ENCODE results near the gene CXCL12.

Gene CXCL12

GRCh38 chr10:44385696-44386441 lies 972 bp upstream of the CXCL12 start:
- DNase-seq (ENCODE audit: low read depth in 2 of 2): no peak

GRCh38 chr10:44384601-44385025 lies 284 bp downstream of the CXCL12 start:
- no peak for DNase-seq (ENCODE audit: low read depth in 2 of 2)

GRCh38 chr10:44383749-44384600 lies 922 bp downstream of the CXCL12 start:
- DNase-seq (ENCODE audit: low read depth in 2 of 2): no peak

GRCh38 chr10:44382981-44383748 lies 1.7 kb downstream of the CXCL12 start:
- no peak for DNase-seq (ENCODE audit: low read depth in 2 of 2)

- no peak for DNase-seq (ENCODE audit: low read depth in 2 of 2)
Measured at GRCh38 chr10:44382131-44382858, 2.6 kb downstream of the CXCL12 start.

GRCh38 chr10:44380829-44381600 lies 3.9 kb downstream of the CXCL12 start:
- no peak for DNase-seq (ENCODE audit: low read depth in 2 of 2)

GRCh38 chr10:44379907-44380306 lies 5.0 kb downstream of the CXCL12 start:
- DNase-seq (ENCODE audit: low read depth in 2 of 2): no peak

GRCh38 chr10:44378626-44379025 lies 6.3 kb downstream of the CXCL12 start:
- no peak for DNase-seq (ENCODE audit: low read depth in 2 of 2)

- DNase-seq (ENCODE audit: low read depth in 2 of 2): no peak
Measured at GRCh38 chr10:44377651-44378310, 7.1 kb downstream of the CXCL12 start.

- no peak for DNase-seq (ENCODE audit: low read depth in 2 of 2)
Measured at GRCh38 chr10:44376472-44377099, 8.3 kb downstream of the CXCL12 start.

- DNase-seq (ENCODE audit: low read depth in 2 of 2): no peak
Measured at GRCh38 chr10:44374155-44374554, 10.7 kb downstream of the CXCL12 start.

- DNase-seq (ENCODE audit: low read depth in 2 of 2): no peak
Measured at GRCh38 chr10:44373341-44373995, 11.4 kb downstream of the CXCL12 start.

- no peak for DNase-seq (ENCODE audit: low read depth in 2 of 2)
Measured at GRCh38 chr10:44372181-44372580, 12.7 kb downstream of the CXCL12 start.

GRCh38 chr10:44370731-44371248 lies 14.1 kb downstream of the CXCL12 start:
- DNase-seq (ENCODE audit: low read depth in 2 of 2): no peak

GRCh38 chr10:44369854-44370253 lies 15.0 kb downstream of the CXCL12 start:
- DNase-seq (ENCODE audit: low read depth in 2 of 2): no peak

- DNase-seq (ENCODE audit: low read depth in 2 of 2): no peak
Measured at GRCh38 chr10:44369296-44369695, 15.6 kb downstream of the CXCL12 start.

- no peak for DNase-seq (ENCODE audit: low read depth in 2 of 2)
Measured at GRCh38 chr10:44368637-44369036, 16.3 kb downstream of the CXCL12 start.

GRCh38 chr10:44366941-44367630 lies 17.8 kb downstream of the CXCL12 start:
- no peak for DNase-seq (ENCODE audit: low read depth in 2 of 2)

Data from stimulated activated CD4-positive, alpha-beta T cell treated with anti-CD3 and anti-CD28 coated beads, Interleukin-15, amount 100 ng/mL, for 48 hours (primary cell).